ENCODE data around the gene SERPINF2. TPM values are rescaled to one million over a fixed set of nuclear protein-coding genes. Genes with fewer than 3 reads are reported as not detected.
"Not testable (repeated sequence)": the region's sequence is repeated elsewhere in the genome, so short reads cannot be mapped to it uniquely, and the experiment has no call there.

Gene SERPINF2
- total RNA-seq, 1 donor from 2014 or later, result 0.37 TPM

DNA sequence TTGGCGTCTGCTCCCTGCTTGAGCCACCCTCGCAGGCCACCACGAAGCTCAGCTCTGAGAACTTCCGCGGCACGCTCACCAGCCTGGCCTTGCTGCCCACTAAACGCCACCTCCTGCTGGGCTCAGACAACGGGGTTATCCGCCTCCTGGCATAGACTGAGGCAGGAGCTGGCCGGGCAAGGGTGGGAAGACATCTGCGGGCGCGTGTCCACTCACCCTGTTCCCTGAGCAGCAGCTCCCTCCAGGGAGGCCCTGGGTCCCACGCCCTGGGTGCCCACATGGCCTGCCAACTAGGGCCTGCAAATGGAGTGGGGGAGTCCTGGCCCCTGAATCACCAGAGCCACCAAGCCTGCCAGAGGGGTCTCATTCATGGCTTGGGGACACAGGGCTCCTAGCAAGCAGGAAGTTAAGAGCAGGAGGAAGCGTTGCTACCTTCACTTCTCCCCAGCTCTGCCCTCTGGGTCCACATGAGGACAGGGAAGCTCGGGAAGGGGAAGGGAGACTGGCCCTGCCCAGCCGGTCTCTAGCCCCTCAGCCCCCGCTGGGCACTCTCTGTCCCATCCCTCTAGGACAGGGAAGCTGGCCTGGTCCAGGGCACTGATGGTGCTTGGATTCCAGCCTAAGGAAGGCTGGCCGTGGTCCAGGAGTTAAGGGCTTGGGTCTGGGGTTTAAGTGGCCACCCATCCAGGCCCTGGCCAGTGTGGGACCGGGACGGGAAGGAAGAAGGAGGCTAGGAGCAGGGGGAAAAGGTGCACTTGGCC, 5.0 kb upstream of the SERPINF2 start:
- H3K4me1 Mint-ChIP-seq (ENCODE audit: low read depth, unreplicated experiment), result peaks cover 5% of the 10 kb centered on the region
- TF ChIP-seq, protein P1, sequence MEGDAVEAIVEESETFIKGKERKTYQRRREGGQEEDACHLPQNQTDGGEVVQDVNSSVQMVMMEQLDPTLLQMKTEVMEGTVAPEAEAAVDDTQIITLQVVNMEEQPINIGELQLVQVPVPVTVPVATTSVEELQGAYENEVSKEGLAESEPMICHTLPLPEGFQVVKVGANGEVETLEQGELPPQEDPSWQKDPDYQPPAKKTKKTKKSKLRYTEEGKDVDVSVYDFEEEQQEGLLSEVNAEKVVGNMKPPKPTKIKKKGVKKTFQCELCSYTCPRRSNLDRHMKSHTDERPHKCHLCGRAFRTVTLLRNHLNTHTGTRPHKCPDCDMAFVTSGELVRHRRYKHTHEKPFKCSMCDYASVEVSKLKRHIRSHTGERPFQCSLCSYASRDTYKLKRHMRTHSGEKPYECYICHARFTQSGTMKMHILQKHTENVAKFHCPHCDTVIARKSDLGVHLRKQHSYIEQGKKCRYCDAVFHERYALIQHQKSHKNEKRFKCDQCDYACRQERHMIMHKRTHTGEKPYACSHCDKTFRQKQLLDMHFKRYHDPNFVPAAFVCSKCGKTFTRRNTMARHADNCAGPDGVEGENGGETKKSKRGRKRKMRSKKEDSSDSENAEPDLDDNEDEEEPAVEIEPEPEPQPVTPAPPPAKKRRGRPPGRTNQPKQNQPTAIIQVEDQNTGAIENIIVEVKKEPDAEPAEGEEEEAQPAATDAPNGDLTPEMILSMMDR (IDR thresholded peaks at IDR 0.05; ENCODE audit: partially characterized antibody, unreplicated experiment), result no peak
- H3K27ac Mint-ChIP-seq (ENCODE audit: unreplicated experiment), result no peak overlapping the region
- H3K36me3 Mint-ChIP-seq (ENCODE audit: unreplicated experiment), result no peaks in the 10 kb centered on the region
- no peak overlapping the region for H3K4me3 Mint-ChIP-seq (ENCODE audit: unreplicated experiment)
- DNase-seq, result no peak
- H3K27me3 Mint-ChIP-seq (ENCODE audit: unreplicated experiment), result no peaks in the 10 kb centered on the region
- peaks cover 4% of the 10 kb centered on the region for H3K9me3 Mint-ChIP-seq (ENCODE audit: unreplicated experiment)

DNA sequence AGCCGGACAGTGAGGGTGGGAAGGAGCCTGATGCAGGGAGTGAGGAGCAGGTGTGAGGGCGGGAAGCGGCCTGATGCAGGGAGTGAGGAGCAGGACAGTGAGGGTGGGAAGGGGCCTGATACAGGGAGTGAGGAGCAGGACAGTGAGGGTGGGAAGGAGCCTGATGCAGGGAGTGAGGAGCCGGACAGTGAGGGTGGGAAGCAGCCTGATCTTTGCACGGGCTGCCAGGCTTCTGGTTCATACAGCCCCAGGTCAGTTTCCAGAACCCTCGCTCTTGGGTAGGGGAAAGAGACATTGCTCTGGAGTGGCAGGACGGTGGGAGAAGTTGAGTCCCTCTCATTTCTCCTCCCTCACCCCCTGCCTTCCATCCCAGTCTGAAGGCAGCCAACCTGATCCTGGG, 772 bp upstream of the SERPINF2 start:
- not testable (repeated sequence) for H3K4me1 Mint-ChIP-seq (ENCODE audit: low read depth, unreplicated experiment); DNase-seq; H3K9me3 Mint-ChIP-seq (ENCODE audit: unreplicated experiment); H3K27ac Mint-ChIP-seq (ENCODE audit: unreplicated experiment); H3K4me3 Mint-ChIP-seq (ENCODE audit: unreplicated experiment); H3K36me3 Mint-ChIP-seq (ENCODE audit: unreplicated experiment); H3K27me3 Mint-ChIP-seq (ENCODE audit: unreplicated experiment)

DNA sequence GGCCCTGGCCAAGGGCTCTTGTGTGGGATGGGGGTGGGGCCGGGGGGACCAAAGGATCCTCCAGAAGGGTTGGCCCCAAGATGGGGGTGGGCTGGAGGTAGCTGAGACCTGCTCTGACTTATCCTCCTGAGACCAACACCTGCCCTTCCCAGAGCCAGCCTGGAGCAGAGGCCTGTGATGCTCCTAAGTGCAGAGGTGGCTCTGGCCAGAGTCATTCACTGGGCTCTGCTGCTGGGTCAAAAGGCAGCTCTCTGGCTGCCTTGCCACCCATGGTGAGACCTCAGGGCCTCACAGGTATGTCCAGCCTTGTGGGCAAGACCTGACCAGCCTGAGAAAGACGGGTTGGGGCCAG, 393 bp downstream of the SERPINF2 start:
- DNase-seq, result no peak
- Mint-ChIP-seq H3K27ac (ENCODE audit: unreplicated experiment) (no peak overlapping the region), H3K4me1 (ENCODE audit: low read depth, unreplicated experiment) (no peaks in the 10 kb centered on the region), H3K36me3 (ENCODE audit: unreplicated experiment) (no peaks in the 10 kb centered on the region), H3K27me3 (ENCODE audit: unreplicated experiment) (peaks cover 2% of the 10 kb centered on the region), H3K9me3 (ENCODE audit: unreplicated experiment) (peaks cover under 1% of the 10 kb centered on the region), H3K4me3 (ENCODE audit: unreplicated experiment) (no peak overlapping the region)
- TF ChIP-seq, protein P1 (IDR thresholded peaks at IDR 0.05; ENCODE audit: partially characterized antibody, unreplicated experiment), result no peak

DNA sequence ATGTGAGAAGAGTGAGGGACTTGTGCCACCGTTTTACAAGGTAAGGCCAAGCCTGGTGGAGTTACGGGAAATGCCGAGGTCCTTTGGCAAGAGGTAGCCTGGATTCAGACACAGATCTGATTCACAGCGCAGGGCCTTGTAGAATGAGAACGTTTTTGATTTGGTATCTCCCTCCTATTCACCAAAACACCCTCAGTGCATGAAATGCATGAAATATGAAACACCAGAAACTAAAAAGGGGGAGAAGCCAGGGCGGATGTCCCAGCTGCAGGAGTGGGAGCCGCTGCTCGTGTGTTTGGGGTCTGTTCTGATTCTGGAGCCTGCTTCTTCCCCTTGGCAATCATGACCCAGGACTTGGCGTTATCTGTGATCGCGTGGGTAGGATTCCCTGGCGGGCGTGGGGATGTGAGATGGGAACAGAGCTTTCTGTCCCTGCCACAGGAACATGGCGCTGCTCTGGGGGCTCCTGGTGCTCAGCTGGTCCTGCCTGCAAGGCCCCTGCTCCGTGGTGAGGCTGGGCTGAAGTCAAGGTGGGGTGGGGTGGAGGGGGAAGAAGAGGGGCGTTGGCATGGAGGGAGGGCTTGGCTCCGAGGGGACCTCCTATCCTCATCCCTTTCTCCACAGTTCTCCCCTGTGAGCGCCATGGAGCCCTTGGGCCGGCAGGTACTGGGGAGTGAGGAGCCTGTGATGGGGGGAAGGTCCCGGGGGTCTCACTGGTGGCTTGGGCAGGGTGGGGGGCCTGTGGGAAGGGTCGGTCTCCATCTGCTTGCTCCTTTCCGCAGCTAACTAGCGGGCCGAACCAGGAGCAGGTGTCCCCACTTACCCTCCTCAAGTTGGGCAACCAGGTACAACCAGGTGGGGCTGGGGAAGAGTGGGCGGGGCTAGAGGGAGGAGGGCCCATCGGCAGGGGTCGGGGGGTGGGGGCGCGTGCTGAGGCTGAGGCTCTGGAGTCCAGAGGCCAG, 2.2 kb downstream of the SERPINF2 start:
- Mint-ChIP-seq H3K9me3 (ENCODE audit: unreplicated experiment) (no peaks in the 10 kb centered on the region), H3K27me3 (ENCODE audit: unreplicated experiment) (peaks cover 2% of the 10 kb centered on the region), H3K36me3 (ENCODE audit: unreplicated experiment) (no peaks in the 10 kb centered on the region)

DNA sequence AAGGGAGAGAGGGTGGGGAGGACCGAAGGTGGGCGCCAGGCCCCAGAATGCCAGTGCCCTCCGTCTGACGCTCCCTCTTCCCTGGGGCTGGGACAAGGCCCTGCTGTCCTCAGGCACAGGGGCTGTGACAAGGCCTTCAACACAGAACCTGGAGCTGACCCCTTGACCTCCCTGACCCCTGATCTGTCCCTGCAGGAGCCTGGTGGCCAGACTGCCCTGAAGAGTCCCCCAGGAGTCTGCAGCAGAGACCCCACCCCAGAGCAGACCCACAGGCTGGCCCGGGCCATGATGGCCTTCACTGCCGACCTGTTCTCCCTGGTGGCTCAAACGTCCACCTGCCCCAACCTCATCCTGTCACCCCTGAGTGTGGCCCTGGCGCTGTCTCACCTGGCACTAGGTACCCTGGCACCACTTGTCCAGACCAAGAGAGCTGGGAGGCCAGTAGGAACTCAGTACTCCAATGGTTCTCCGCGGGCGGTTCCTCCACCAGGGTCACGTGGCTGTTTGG, 2.9 kb downstream of the SERPINF2 start:
- Mint-ChIP-seq H3K27ac (ENCODE audit: unreplicated experiment) (no peak overlapping the region), H3K4me1 (ENCODE audit: low read depth, unreplicated experiment) (no peaks in the 10 kb centered on the region), H3K9me3 (ENCODE audit: unreplicated experiment) (no peaks in the 10 kb centered on the region), H3K36me3 (ENCODE audit: unreplicated experiment) (no peaks in the 10 kb centered on the region), H3K4me3 (ENCODE audit: unreplicated experiment) (no peak overlapping the region), H3K27me3 (ENCODE audit: unreplicated experiment) (peaks cover 2% of the 10 kb centered on the region)
- DNase-seq, result no peak
- TF ChIP-seq, protein P1 (IDR thresholded peaks at IDR 0.05; ENCODE audit: partially characterized antibody, unreplicated experiment), result no peak

More for the DNA sequence above, 2.2 kb downstream of the SERPINF2 start:
- no peak for DNase-seq
- Mint-ChIP-seq H3K4me3 (ENCODE audit: unreplicated experiment) (no peak overlapping the region), H3K4me1 (ENCODE audit: low read depth, unreplicated experiment) (no peaks in the 10 kb centered on the region), H3K27ac (ENCODE audit: unreplicated experiment) (no peak overlapping the region)
- TF ChIP-seq, protein P1 (IDR thresholded peaks at IDR 0.05; ENCODE audit: partially characterized antibody, unreplicated experiment), result no peak
